DOHH2 (cell line): ENCODE measurements around the gene ST3GAL3.

ENCODE experiments used
- EZH2phosphoT487 ChIP-seq: fragments of 200-600 bp; sonication (generic); IDR thresholded peaks from 2 replicates; pipeline ENCODE4 v1.6.1; 2017; ENCODE audit warnings: borderline replicate concordance, mild to moderate bottlenecking, antibody characterized with exemption, low read length, moderate library complexity, mixed read lengths
- TF ChIP-seq, protein P1 (sequence below): fragments of 200-600 bp; sonication (generic); IDR thresholded peaks from one replicate; pipeline ENCODE4 v1.5.1; 2014; ENCODE audit warnings: antibody characterized with exemption, mild to moderate bottlenecking, low read depth, low read length; ENCODE audit not compliant: poor library complexity, severe bottlenecking

DNA sequence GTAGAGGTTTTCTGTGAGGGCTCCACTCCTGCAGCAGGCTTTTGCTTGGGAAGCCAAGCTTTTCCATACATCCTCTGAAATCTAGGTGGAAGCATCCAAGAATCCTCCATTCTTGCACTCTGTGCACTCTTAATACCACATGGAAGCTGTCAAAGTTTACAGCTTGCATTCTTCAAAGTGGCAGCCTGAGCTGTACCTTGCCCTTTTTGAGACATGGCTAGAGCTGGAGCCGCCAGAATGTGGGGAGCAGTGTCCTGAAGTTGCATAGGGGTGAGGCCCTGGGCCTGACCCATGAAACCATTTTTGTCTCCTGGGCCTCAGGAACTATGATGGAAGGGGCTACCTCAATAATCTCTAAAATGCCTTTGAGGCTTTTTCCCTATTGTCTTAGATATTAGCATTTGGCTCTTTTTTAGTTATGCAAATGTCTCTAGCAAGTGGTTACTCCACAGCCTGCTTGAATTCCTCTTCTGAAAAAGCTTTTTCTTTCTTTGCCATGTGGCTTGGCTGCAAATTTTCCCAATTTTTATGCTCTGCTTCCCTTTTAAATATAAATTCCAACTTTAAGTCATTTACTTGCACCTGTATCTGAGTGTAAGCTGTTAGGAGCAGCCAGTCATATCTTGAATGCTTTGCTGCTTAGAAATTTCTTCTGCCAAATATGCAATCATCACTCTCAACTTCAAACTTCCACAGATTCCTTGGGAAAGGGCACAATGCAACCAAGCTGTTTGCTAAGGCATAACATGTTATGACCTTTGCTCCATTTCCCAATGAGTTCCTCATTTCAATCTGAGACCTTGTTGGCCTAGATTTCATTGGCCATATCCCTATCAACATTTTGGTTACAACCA is 134.2 kb downstream of the ST3GAL3 start:
- TF ChIP-seq, protein P1, sequence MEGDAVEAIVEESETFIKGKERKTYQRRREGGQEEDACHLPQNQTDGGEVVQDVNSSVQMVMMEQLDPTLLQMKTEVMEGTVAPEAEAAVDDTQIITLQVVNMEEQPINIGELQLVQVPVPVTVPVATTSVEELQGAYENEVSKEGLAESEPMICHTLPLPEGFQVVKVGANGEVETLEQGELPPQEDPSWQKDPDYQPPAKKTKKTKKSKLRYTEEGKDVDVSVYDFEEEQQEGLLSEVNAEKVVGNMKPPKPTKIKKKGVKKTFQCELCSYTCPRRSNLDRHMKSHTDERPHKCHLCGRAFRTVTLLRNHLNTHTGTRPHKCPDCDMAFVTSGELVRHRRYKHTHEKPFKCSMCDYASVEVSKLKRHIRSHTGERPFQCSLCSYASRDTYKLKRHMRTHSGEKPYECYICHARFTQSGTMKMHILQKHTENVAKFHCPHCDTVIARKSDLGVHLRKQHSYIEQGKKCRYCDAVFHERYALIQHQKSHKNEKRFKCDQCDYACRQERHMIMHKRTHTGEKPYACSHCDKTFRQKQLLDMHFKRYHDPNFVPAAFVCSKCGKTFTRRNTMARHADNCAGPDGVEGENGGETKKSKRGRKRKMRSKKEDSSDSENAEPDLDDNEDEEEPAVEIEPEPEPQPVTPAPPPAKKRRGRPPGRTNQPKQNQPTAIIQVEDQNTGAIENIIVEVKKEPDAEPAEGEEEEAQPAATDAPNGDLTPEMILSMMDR, result no peak
- no peak for TF ChIP-seq EZH2phosphoT487
